ENCODE results near the gene RIPOR3. TPM values are rescaled to one million over a fixed set of nuclear protein-coding genes. Genes with fewer than 3 reads are reported as not detected.
"Not testable (repeated sequence)": the region's sequence is repeated elsewhere in the genome, so short reads cannot be mapped to it uniquely, and the experiment has no call there.

RIPOR3 gene
- total RNA-seq, 2 donors from 2014 or later, result not detected

- ATAC-seq (no peak), DNase-seq (ENCODE audit: low spot score) (no peak)
- H3K36me3 Mint-ChIP-seq, result no peaks in the 10 kb centered on the region
- no peak overlapping the region for H3K4me3 Mint-ChIP-seq
- no peaks in the 10 kb centered on the region for H3K4me1 Mint-ChIP-seq (ENCODE audit: low read depth in 2 of 2)
- no peaks in the 10 kb centered on the region for H3K9me3 Mint-ChIP-seq
- peaks cover 16 to 18% of the 10 kb centered on the region in 2 donors for H3K27me3 Mint-ChIP-seq
- H3K27ac Mint-ChIP-seq, result no peak overlapping the region
These were observed 26.8 kb upstream of the RIPOR3 start for GRCh38 chr20:50717974-50718761.

DNA sequence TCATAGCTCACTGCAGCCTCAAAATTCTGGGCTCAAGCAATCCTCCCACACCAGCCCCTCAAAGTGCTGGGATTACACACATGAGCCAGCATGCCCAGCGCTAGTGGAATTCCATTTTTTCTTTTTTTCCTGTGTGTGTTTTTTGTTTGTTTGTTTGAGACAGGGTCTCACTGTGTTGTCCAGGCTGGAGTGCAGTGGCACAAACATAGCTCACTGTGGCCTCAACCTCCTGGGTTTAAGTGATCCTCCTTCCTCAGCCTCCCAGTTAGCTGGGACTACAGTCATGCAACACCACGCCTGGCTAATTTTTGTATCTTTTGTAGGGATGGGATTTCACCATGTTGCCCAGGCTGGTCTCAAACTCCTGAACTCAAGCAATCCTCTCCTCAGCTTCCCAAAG, 26.0 kb upstream of the RIPOR3 start:
- H3K9me3 Mint-ChIP-seq, result no peaks in the 10 kb centered on the region
- H3K4me1 Mint-ChIP-seq (ENCODE audit: low read depth in 2 of 2), result no peaks in the 10 kb centered on the region
- no peak for ATAC-seq
- no peak overlapping the region for H3K4me3 Mint-ChIP-seq
- H3K27ac Mint-ChIP-seq, result no peak overlapping the region
- H3K27me3 Mint-ChIP-seq, result peaks cover 16 to 27% of the 10 kb centered on the region in 2 donors
- no peaks in the 10 kb centered on the region for H3K36me3 Mint-ChIP-seq
- DNase-seq (ENCODE audit: low spot score), result no peak

DNA sequence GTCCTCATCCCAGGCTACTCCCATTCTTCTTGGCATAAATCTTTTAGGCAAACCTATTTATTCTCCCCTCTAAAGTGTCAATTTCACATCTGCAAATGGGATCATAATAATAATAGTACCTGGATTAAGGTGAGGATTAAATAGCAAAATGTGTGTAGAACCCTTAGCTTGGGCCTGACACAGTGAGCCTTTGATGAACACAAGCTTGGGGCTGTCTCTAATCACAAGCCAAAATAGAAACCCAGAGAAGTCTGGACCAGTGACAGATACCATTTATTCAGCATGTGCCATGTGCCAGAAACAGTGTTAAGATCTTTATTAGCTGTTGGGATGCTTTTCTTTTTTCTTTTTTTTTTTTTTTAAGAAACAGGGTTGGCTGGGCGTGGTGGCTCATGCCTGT, 25.2 kb upstream of the RIPOR3 start:
- no peak overlapping the region for H3K27ac Mint-ChIP-seq
- ATAC-seq (no peak), DNase-seq (ENCODE audit: low spot score) (no peak)
- H3K36me3 Mint-ChIP-seq, result no peaks in the 10 kb centered on the region
- H3K4me1 Mint-ChIP-seq (ENCODE audit: low read depth in 2 of 2), result no peaks in the 10 kb centered on the region
- no peaks in the 10 kb centered on the region for H3K9me3 Mint-ChIP-seq
- H3K27me3 Mint-ChIP-seq, result peaks cover 19 to 34% of the 10 kb centered on the region in 2 donors
- H3K4me3 Mint-ChIP-seq, result no peak overlapping the region

DNA sequence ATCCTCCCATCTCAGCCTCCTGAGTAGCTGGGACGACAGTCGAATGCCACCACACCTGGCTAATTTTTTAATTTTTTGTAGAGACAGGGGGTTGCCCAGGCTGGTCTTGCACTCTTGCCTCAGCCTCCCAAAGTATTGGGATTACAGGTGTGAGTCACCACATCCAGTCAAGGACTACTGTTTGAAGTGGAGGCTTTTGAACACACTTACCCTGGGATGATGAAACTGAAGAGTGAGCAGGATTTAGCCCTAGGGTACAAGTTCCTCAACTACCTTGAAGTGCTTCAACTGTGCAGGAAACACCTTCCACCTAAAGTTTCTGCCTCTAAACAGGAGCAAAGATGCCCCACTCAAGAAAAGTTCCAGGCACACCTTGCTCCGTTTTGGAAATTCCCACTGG, 24.4 kb upstream of the RIPOR3 start:
- Mint-ChIP-seq H3K9me3 (no peaks in the 10 kb centered on the region), H3K4me3 (no peak overlapping the region), H3K27me3 (peaks cover 24 to 42% of the 10 kb centered on the region in 2 donors), H3K27ac (no peak overlapping the region), H3K36me3 (no peaks in the 10 kb centered on the region), H3K4me1 (ENCODE audit: low read depth in 2 of 2) (no peaks in the 10 kb centered on the region)
- ATAC-seq (no peak), DNase-seq (ENCODE audit: low spot score) (no peak)

- H3K27me3 Mint-ChIP-seq, result peaks cover 22 to 45% of the 10 kb centered on the region in 2 donors
- ATAC-seq; DNase-seq (ENCODE audit: low spot score); H3K4me1 Mint-ChIP-seq (ENCODE audit: low read depth in 2 of 2); H3K27ac Mint-ChIP-seq; H3K36me3 Mint-ChIP-seq; H3K4me3 Mint-ChIP-seq; H3K9me3 Mint-ChIP-seq: not testable (repeated sequence)
These were observed 23.1 kb upstream of the RIPOR3 start for GRCh38 chr20:50714426-50714825.

DNA sequence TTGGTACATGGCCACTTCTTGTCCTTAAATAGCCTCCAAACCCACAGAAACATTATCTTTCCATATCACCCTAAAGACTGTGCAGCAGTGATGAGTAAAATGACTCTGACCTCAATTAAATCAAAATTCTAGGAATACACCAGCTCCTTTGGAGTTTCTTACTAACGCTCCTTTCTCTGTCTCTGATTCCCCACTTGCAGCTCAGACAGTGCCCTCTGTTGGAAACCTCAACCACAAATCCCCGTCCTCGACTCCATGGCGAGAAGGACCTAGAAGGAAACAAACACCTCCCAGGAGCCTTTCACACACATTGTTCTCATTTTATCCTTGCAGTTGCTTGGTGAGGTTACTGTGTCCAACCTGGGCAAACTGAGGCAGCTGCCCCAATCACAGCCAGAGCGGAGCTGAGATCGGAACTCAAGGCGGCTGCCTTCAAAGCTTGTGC, 22.3 kb upstream of the RIPOR3 start:
- no peak for ATAC-seq
- no peaks in the 10 kb centered on the region for H3K36me3 Mint-ChIP-seq
- no peaks in the 10 kb centered on the region for H3K9me3 Mint-ChIP-seq
- H3K4me1 Mint-ChIP-seq (ENCODE audit: low read depth in 2 of 2), result no peaks in the 10 kb centered on the region
- H3K27me3 Mint-ChIP-seq, result peaks cover 22 to 45% of the 10 kb centered on the region in 2 donors
- H3K27ac Mint-ChIP-seq, result no peak overlapping the region
- H3K4me3 Mint-ChIP-seq, result no peak overlapping the region
- no peak for DNase-seq (ENCODE audit: low spot score)

DNA sequence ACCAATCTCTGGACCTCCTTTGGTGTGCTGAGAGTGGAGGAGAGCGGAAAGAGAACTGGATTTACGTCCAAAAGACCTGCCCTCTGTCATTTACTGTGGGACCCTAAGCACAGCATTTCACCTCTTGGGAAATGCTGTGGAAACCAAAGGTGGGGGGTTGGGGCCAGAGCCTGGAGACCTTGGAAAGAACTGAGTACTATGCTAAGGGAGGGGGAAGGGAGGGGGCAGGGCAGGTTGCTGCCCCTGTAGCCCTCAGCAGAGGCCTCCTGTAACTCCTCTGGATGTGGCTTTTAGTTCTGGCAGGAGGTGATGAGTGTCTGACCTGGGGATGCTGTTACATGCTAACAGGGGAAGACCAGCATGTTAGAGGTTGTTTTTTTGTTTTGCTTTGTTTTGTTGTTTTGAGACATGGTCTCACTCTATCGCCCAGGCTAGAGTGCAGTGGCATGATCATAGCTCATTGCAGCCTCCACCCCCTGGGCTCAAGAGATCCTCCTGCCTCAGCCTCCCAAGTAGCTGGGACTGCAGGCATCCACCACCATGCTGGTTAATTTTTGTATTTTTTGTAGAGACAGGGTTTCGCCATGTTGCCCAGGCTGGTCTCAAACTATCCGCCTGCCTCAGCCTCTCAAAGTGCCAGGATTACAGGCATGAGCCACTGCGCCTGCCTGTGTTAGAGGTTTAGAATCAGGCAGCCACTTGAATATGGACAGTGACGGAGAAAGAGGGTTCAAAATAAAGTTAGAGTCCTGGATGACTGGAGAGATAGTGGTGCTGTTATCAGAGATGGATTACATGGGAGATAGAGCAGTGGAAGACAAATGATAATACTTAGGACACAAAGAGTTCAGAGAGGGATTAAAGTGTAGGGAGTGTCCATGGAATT, 21.7 kb upstream of the RIPOR3 start:
- DNase-seq (ENCODE audit: low spot score) (peak; percentile 3), ATAC-seq (no peak)
- no peak overlapping the region for H3K4me3 Mint-ChIP-seq
- H3K4me1 Mint-ChIP-seq (ENCODE audit: low read depth in 2 of 2), result no peaks in the 10 kb centered on the region
- peaks cover 18 to 38% of the 10 kb centered on the region in 2 donors for H3K27me3 Mint-ChIP-seq
- no peaks in the 10 kb centered on the region for H3K36me3 Mint-ChIP-seq
- no peak overlapping the region for H3K27ac Mint-ChIP-seq
- no peaks in the 10 kb centered on the region for H3K9me3 Mint-ChIP-seq

DNA sequence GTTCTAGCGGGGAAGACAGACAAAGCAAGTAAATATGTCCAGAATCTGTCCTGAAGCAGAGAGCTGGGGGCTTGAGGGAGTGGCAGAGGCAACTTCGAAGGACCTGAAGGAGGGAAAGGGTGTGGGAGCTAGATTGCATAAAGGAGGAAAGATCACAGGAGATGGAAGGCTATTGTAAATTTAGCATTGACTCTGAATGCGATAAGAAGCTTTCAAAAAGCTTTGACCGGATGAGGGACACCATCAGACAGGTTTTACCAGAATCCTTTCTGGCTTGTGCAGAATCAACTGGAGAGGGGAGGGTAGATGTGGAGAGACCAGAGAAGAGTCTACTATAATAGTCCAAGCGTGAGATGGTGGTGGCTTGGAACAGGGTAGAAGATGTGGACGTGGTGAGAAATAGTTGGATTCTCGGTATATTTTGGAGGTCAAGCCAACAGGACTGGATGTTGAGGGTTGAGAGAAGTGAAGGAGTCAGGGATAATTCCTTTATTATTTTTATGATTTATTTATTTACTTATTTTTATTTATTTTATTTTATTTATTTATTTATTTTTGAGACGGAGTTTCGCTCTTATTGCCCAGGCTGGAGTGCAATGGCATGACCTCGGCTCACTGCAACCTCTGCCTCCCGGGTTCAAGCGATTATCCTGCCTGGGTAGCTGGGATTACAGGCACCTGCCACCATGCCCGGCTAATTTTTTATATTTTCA, 19.9 kb upstream of the RIPOR3 start:
- H3K27ac Mint-ChIP-seq, result no peak overlapping the region
- H3K9me3 Mint-ChIP-seq, result no peaks in the 10 kb centered on the region

GRCh38 chr20:50710492-50711063, 19.2 kb upstream of the RIPOR3 start:
- Mint-ChIP-seq H3K36me3 (no peaks in the 10 kb centered on the region), H3K4me3 (no peak overlapping the region), H3K4me1 (ENCODE audit: low read depth in 2 of 2) (no peaks in the 10 kb centered on the region), H3K9me3 (no peaks in the 10 kb centered on the region), H3K27ac (no peak overlapping the region), H3K27me3 (peaks cover 20 to 55% of the 10 kb centered on the region in 2 donors)
- DNase-seq (ENCODE audit: low spot score) (peak; percentile 44), ATAC-seq (no peak)

More for the DNA sequence above, 19.9 kb upstream of the RIPOR3 start:
- no peaks in the 10 kb centered on the region for H3K36me3 Mint-ChIP-seq
- ATAC-seq (no peak), DNase-seq (ENCODE audit: low spot score) (peak; percentile 28)
- no peaks in the 10 kb centered on the region for H3K4me1 Mint-ChIP-seq (ENCODE audit: low read depth in 2 of 2)
- peaks cover 17 to 48% of the 10 kb centered on the region in 2 donors for H3K27me3 Mint-ChIP-seq
- H3K4me3 Mint-ChIP-seq, result no peak overlapping the region

- DNase-seq (ENCODE audit: low spot score), result peak; percentile 15
- Mint-ChIP-seq H3K4me1 (ENCODE audit: low read depth in 2 of 2) (no peaks in the 10 kb centered on the region), H3K27ac (no peak overlapping the region), H3K27me3 (peaks cover 19 to 61% of the 10 kb centered on the region in 2 donors), H3K4me3 (no peak overlapping the region), H3K9me3 (no peaks in the 10 kb centered on the region), H3K36me3 (no peaks in the 10 kb centered on the region)
- no peak for ATAC-seq
These were observed 18.3 kb upstream of the RIPOR3 start for GRCh38 chr20:50709636-50709973.

DNA sequence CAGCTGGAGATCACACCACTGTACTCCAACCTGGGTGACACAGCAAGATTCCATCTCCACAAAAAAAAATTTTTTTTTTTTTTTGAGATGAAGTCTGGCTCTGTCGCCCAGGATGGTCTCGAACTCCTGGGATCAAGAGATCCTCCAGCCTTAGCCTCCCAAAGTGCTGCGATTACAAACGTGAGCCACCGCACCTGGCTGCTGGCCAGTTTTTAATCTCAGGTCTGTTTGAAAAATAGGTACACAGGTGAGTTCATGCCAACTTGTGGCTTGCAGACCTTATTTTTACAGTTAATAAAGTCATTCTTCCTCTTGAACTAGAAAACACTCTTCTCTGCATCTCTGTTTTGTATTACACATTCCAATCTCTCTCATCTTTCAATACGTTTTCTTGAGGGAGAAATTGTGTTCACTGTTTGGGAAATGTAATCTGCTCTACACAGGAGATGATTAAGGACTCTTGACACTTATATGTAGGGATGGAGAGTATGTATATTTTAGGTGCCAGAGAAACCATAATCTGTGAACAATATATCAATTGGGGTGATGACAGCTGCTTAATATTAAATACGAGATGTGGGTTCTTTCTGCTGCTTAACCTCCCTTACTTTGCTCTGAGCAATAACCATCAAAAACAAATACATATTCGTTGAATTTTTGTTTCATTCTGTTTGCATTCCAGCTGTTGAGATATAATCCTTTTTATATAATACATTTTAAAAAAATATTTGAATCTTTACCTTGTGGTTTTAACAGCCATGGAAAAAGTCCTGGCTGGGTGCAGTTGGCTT, 17.7 kb upstream of the RIPOR3 start:
- ATAC-seq (no peak), DNase-seq (ENCODE audit: low spot score) (no peak)
- Mint-ChIP-seq H3K36me3 (no peaks in the 10 kb centered on the region), H3K9me3 (no peaks in the 10 kb centered on the region), H3K27me3 (peaks cover 19 to 61% of the 10 kb centered on the region in 2 donors), H3K4me3 (no peak overlapping the region), H3K4me1 (ENCODE audit: low read depth in 2 of 2) (no peaks in the 10 kb centered on the region), H3K27ac (no peak overlapping the region)

- H3K27ac Mint-ChIP-seq, result no peak overlapping the region
- H3K4me1 Mint-ChIP-seq (ENCODE audit: low read depth in 2 of 2), result no peaks in the 10 kb centered on the region
- H3K9me3 Mint-ChIP-seq, result no peaks in the 10 kb centered on the region
- no peaks in the 10 kb centered on the region for H3K36me3 Mint-ChIP-seq
- peaks cover 12 to 32% of the 10 kb centered on the region in 2 donors for H3K27me3 Mint-ChIP-seq
- ATAC-seq (no peak), DNase-seq (ENCODE audit: low spot score) (no peak)
- H3K4me3 Mint-ChIP-seq, result no peak overlapping the region
These were observed 13.6 kb upstream of the RIPOR3 start for GRCh38 chr20:50704971-50705370.

- Mint-ChIP-seq H3K27ac (no peak overlapping the region), H3K4me1 (ENCODE audit: low read depth in 2 of 2) (no peaks in the 10 kb centered on the region), H3K4me3 (no peak overlapping the region), H3K36me3 (no peaks in the 10 kb centered on the region), H3K27me3 (peaks cover 12 to 32% of the 10 kb centered on the region in 2 donors), H3K9me3 (no peaks in the 10 kb centered on the region)
- DNase-seq (ENCODE audit: low spot score), result no peak
- ATAC-seq, result no peak
These were observed 13.2 kb upstream of the RIPOR3 start for GRCh38 chr20:50704514-50704913.

Measured in natural killer cell treated with Interleukin-12 subunit alpha and Interleukin-12 subunit beta and Interleukin-15 and Interleukin-18, amount 100 ng/mL, for 72 hours (primary cell).